Activated CD8-positive, alpha-beta T cell treated with anti-CD3 and anti-CD28 coated beads, Interleukin-2, amount 10 ng/mL, durations not matched to agents 7 days and 5 days (primary cell): Measurements from ENCODE around the gene NAA80. TPM values are rescaled to one million over a fixed set of nuclear protein-coding genes. Genes with fewer than 3 reads are reported as not detected.

Experiments
- ATAC-seq: fragments of 150-1000 bp; cut with Tn5 transposase; one replicate; pipeline ENCODE4 v1.10.0; 2021; ENCODE audit warnings: moderate library complexity
- CTCF ChIA-PET: fragments of 350-600 bp; sonication (Branson Sonifier 250); formaldehyde crosslinking; loops from one replicate; lab custom pipeline; 2021; ENCODE audit warnings: antibody characterized with exemption; lab: Charles Lee
- POLR2A ChIA-PET: fragments of 350-600 bp; sonication (Branson Sonifier 250); formaldehyde crosslinking; loops from one replicate; lab custom pipeline; 2021; ENCODE audit warnings: antibody characterized with exemption; lab: Charles Lee
- DNase-seq: peaks from one replicate; pipeline ENCODE4 v3.0.0-alpha.2; 2020
- H3K27ac Mint-ChIP-seq: one replicate; pipeline ENCODE4 v1.8.0; 2021; ENCODE audit warnings: mild to moderate bottlenecking, mixed read lengths
- H3K27me3 Mint-ChIP-seq: one replicate; pipeline ENCODE4 v1.8.0; 2021; ENCODE audit warnings: low read depth, mixed read lengths
- H3K36me3 Mint-ChIP-seq: one replicate; pipeline ENCODE4 v1.8.0; 2021; ENCODE audit warnings: low read depth, mixed read lengths
- H3K4me1 Mint-ChIP-seq: one replicate; pipeline ENCODE4 v1.8.0; 2021; ENCODE audit warnings: low read depth, mixed read lengths
- H3K4me3 Mint-ChIP-seq: one replicate; pipeline ENCODE4 v1.8.0; 2021; ENCODE audit warnings: mild to moderate bottlenecking, mixed read lengths
- H3K9me3 Mint-ChIP-seq: one replicate; pipeline ENCODE4 v1.8.0; 2022; ENCODE audit warnings: mixed read lengths; ENCODE audit not compliant: insufficient read depth
- total RNA-seq, 2 experiments: library from RNA; stranded (reverse); gene quantifications; one replicate each; pipeline ENCODE4 v1.2.3, GENCODE V29; 2021

NAA80 gene
- total RNA-seq, 2 experiments from 2014 or later = 26.8 to 28.5 TPM

DNA sequence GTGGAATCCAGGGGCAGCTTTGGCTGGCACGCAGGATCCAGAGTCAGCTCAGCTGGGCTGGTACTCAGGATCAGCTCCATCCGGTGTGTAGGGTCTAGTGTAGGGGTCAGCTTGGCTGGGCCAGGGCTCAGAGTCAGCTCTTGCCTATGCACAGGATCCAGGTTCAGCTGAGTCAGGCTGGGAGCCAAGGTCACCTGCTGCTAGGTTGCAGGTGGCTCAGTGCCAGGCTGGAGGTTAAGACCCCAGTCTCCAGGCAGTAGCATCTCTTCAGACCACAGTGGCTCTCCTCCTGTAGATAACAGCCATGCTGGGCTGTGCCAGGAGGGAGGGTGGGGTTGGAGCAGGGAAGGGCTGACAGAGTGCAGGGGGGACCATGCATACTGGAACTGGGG, 1.8 kb downstream of the NAA80 start:
- DNase-seq (no peak), ATAC-seq (no peak)
- Mint-ChIP-seq H3K4me3 (peak overlapping the region; percentile 97), H3K27ac (peak overlapping the region; percentile 99), H3K27me3 (no peaks in the 10 kb centered on the region), H3K9me3 (no peaks in the 10 kb centered on the region), H3K36me3 (peaks cover 2% of the 10 kb centered on the region), H3K4me1 (peaks cover 41% of the 10 kb centered on the region)
- CTCF ChIA-PET = interaction anchor here (1.2 to 1.4 kb wide), 2 partner anchors 23 to 25 kb away, joined by 3 read pairs; no protein-coding TSS in a partner anchor
- POLR2A ChIA-PET = interaction anchor here (0.5 to 3.5 kb wide), 2 partner anchors 18 to 40 kb away, joined by 4 to 27 read pairs; no protein-coding TSS in a partner anchor

DNA sequence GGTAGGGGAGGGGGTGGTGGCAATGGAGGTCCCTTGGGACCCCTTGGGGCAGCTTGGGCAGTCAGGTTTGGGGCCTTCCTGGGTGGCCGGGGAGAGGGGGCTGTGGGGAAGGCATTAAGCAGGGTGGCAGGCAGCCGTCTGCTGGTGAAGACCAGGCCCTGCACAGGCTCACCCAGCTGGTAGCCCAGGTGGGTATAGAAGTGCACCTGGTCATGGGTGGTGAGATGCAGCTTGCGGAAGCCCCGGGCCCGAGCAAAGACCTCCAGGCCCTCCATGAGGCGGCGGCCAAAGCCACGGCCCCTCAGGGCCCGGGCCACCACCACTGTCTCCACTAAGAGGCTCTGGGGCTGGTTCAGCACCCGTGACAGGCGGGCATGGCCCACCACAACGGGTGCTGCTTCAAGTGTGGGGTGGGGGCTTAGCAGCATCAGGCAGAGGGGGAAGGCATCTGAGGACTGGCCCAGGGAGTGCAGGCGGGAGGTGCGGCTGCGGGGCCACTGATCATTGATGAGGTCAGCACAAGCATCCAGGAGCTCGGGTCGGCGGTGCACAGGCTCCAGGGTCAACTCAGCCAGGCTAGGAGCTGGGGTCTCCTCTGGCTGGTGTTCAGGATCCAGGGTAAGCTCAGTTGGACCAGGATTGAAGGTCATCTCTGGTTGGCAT, 2.4 kb downstream of the NAA80 start:
- Mint-ChIP-seq H3K9me3 (no peaks in the 10 kb centered on the region), H3K36me3 (peaks cover 2% of the 10 kb centered on the region), H3K4me1 (peaks cover 42% of the 10 kb centered on the region)

DNA sequence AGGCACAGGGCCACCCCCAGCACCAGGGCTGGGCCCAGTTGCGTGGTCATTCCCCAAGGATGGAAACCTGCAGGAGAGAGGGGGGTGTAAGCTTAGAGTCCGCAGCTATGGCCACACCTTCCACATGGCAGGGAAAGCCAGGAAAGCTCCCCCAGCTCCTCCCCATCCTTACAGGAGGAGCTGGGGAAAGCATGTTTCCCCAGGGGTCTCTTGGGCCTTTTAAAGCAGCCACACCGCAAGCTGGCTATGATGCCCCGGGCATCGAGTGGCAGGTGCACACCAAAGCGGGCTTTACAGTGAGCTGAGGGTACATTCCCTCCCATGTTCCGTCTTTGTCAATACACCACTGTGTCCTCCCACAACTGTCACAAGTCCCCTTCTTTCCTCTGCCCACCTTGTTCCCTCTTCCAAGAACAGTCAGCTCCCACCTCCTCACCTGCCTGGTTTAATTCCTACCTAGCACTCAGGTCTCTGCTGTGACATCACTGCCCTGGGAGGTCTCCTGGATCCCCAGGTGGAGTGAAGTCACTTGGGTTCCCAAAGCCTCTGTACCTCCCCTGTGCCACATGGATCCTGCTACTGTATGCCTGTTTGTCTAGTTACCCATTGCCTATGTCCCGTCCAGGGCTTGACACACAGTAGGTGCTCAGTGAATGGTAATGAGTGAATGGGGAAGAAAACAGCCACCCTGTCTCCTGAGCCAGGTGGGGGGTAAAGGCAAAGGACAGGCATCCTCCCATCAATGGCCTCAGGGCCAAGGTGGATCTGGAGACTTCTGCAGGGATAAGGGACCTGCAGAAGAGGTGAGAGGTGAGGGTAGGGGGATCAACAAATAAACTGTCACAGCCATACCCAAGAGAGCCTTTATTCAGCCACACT, 3.4 kb downstream of the NAA80 start:
- ChIA-PET POLR2A (no interaction called here), CTCF (interaction anchor here (1.3 kb wide), 1 partner anchor 21 kb away, joined by 3 read pairs; no protein-coding TSS in a partner anchor)
- H3K9me3 Mint-ChIP-seq = no peaks in the 10 kb centered on the region
- peaks cover 7% of the 10 kb centered on the region for H3K36me3 Mint-ChIP-seq
- peaks cover 45% of the 10 kb centered on the region for H3K4me1 Mint-ChIP-seq
- DNase-seq (no peak), ATAC-seq (no peak)
- H3K27ac Mint-ChIP-seq = peak overlapping the region; percentile 1
- no peak overlapping the region for H3K4me3 Mint-ChIP-seq
- no peaks in the 10 kb centered on the region for H3K27me3 Mint-ChIP-seq

More for the DNA sequence above, 2.4 kb downstream of the NAA80 start:
- POLR2A ChIA-PET = interaction anchor here (3.5 kb wide), 1 partner anchor 40 kb away, joined by 27 read pairs; no protein-coding TSS in a partner anchor
- H3K27me3 Mint-ChIP-seq = no peaks in the 10 kb centered on the region
- H3K27ac Mint-ChIP-seq = peak overlapping the region; percentile 99
- no peak overlapping the region for H3K4me3 Mint-ChIP-seq
- CTCF ChIA-PET = interaction anchor here (1.4 kb wide), 1 partner anchor 25 kb away, joined by 3 read pairs; no protein-coding TSS in a partner anchor
- ATAC-seq = no peak
- no peak for DNase-seq

DNA sequence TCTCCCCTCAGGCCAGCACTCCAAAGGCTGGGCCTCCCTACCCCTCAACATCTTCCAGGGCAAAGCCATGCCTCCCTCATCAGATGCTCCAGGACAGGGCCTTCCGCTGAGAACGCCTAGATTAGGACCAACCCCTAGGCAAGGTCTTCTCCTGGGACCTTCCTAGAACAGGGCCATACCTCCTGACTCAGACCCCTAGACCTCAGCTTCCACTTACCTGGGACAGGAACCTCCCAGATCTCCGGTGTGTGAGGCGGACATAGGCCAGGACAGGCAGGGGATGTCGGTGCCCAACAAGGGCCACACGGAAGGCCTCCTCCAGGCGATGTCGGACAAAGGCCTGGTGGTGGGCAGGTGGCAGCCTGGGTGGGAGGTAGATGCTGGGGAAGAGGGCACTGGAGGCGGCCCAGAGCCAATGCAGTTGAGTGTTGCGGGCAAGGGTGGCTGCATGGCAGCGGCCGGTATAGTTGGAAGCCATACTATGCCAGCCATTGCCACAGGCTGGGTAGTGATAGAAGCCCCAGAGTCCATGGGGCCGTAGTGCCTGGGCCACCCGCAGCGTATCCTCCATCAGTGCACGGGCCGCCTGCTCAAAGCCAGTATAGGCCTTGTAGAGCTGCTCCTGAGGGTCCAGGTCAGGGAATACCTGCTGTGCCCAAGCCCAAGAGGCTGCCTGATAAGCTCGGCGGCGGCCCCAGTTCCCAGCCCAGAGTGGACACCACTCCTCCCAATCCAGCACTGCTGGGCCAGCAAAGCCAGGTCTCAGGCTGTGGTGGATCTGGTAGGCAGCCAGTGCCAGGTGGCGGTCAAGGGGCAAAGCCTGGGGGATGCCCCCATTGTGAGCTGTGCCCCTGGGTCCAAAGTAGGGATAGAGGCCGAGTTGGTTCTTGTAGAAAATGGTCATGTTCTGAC, 4.5 kb downstream of the NAA80 start:
- POLR2A ChIA-PET = no interaction called here
- H3K27ac Mint-ChIP-seq = peak overlapping the region; percentile 34

DNA sequence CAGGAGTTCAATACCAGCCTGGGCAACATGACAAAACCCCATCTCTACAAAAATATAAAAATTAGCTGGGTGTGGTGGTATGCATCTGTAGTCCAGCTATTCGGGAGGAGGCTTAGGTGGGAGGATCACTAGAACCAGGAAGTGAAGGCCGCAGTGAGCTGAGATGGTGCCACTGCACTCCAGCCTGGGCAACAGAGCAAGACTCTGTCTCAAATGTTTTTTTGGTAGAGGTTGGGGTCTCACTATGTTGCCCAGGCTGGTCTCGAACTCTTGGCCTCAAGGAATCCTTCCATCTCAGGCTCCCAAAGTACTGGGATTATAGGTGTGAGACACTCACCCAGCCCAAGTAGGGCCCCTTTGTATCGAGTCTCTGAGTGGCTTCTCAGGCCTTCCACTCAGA, 5.1 kb downstream of the NAA80 start:
- Mint-ChIP-seq H3K9me3 (no peaks in the 10 kb centered on the region), H3K27ac (peak overlapping the region; percentile 94), H3K27me3 (no peaks in the 10 kb centered on the region), H3K36me3 (peaks cover 7% of the 10 kb centered on the region), H3K4me3 (no peak overlapping the region), H3K4me1 (peaks cover 38% of the 10 kb centered on the region)
- CTCF ChIA-PET = interaction anchor here (1.1 kb wide), 2 partner anchors 30 to 34 kb away, joined by 3 to 4 read pairs; no protein-coding TSS in a partner anchor
- ATAC-seq (no peak), DNase-seq (no peak)
- POLR2A ChIA-PET = interaction anchor here (0.6 to 0.9 kb wide), 2 partner anchors 26 to 46 kb away, joined by 4 to 5 read pairs; partner anchors contain the start of gene RASSF1

More for the DNA sequence above, 4.5 kb downstream of the NAA80 start:
- Mint-ChIP-seq H3K27me3 (no peaks in the 10 kb centered on the region), H3K36me3 (peaks cover 7% of the 10 kb centered on the region), H3K4me3 (no peak overlapping the region), H3K9me3 (no peaks in the 10 kb centered on the region), H3K4me1 (peaks cover 40% of the 10 kb centered on the region)
- ATAC-seq = no peak
- CTCF ChIA-PET = interaction anchor here (1.1 to 1.3 kb wide), 3 partner anchors 20 to 35 kb away, joined by 3 to 4 read pairs (median 3); no protein-coding TSS in a partner anchor
- DNase-seq = no peak

- ChIA-PET POLR2A (interaction anchor here (0.6 to 1.8 kb wide), 7 partner anchors 25 to 89 kb away, joined by 3 to 5 read pairs (median 4); partner anchors contain the start of genes HYAL2 and RASSF1), CTCF (interaction anchor here (1.1 to 2.2 kb wide), 5 partner anchors 13 to 47 kb away, joined by 4 to 10 read pairs (median 7); no protein-coding TSS in a partner anchor)
- peak overlapping the region; percentile 94 for H3K27ac Mint-ChIP-seq
- H3K4me1 Mint-ChIP-seq = peaks cover 37% of the 10 kb centered on the region
- no peaks in the 10 kb centered on the region for H3K27me3 Mint-ChIP-seq
- DNase-seq (no peak), ATAC-seq (no peak)
- peaks cover 8% of the 10 kb centered on the region for H3K36me3 Mint-ChIP-seq
- no peaks in the 10 kb centered on the region for H3K9me3 Mint-ChIP-seq
- peak overlapping the region; percentile 88 for H3K4me3 Mint-ChIP-seq
Measured at GRCh38 chr3:50293079-50293801, 6.0 kb downstream of the NAA80 start.

DNA sequence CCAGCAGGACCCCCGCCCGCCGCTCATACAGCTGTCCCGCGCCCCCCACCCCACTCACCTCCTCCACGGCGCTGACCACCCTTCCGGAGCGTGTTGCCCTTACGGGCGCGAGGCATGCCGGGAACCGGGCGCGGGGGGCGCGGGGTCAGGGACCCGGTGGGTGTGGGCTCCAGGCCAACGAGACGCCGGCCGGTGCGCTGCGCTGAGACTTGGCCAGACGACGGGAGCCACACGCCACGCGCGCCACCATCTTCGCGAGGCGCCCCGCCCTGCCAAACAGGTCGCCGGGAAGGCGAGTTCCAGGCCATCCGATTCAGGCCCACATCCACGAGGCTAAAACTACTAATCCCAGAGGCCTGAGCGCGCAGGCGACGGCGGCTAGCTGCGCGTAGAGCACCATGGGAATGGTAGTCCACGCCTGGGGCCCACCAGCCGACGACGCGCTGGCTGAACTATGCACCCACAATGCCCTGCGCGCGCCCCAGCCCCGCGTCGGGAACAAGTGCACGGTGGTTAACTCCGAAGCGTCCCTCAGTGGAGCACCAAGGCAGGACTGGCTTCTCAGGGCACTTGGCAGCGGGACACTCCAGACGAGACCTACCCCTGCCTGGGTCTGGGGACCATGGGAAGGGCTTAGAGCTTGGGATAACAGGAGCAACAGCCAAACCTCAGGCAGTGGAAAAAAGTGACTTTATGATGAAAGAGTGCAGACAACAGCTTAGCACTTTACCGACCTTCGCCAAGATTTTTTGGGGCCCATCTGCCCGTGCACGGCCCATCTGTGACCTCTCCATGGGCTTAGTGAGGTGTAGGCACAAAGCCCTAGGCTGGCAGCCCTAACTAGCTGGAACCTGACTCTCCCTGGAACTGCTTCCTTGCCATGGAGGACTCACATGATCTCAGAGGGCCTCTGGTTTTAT, 6.8 kb downstream of the NAA80 start, which contains the start of gene IFRD2:
Gene IFRD2, minus strand, starts transcription at position 271 of the 920 bp plus-strand sequence. Its CDS starts 155 bp downstream, at position 116.
- Mint-ChIP-seq H3K4me3 (peak within 1 kb of the TSS; percentile 88), H3K9me3 (no peaks in the 10 kb centered on the region), H3K27me3 (no peaks in the 10 kb centered on the region), H3K27ac (peak within 1 kb of the TSS; percentile 94), H3K36me3 (peaks cover 11% of the 10 kb centered on the region), H3K4me1 (peaks cover 29% of the 10 kb centered on the region)
- ChIA-PET POLR2A (interaction anchor here (0.6 to 1.8 kb wide), 10 partner anchors 11 to 89 kb away, joined by 3 to 4 read pairs (median 3); partner anchors contain the start of gene HYAL2), CTCF (interaction anchor here (0.7 to 2.2 kb wide), 10 partner anchors 10 to 203 kb away, joined by 3 to 10 read pairs (median 7); partner anchors contain the start of gene RBM5)
- ATAC-seq (peak; percentile 99), DNase-seq (peak; percentile 98)

DNA sequence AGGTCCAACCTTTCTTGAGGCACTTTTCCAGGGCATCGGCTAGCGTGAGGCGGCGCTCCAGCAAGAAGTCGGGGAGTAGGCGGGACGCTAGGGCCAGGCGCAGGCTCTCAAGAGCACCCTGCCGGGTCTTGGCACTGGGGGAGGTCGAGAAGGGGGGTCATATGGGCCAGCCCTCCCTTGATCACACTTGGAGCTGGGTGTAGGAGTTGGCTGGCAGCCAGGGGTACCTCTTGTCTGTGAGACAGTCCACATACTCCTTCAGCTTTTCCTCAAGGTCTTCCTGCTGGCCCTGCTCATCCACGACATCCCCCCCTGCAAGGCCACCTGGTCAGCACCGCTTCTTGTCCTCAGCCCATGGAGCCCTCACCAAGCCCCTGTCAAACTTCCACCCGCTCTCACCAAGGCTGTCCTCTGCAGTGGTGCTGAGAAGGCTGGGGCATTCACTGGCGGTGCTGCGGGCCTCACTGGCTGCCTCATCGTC, 9.0 kb downstream of the NAA80 start:
- CTCF ChIA-PET = interaction anchor here (1.6 to 1.8 kb wide), 2 partner anchors 24 to 64 kb away, joined by 3 to 6 read pairs; no protein-coding TSS in a partner anchor
- Mint-ChIP-seq H3K4me1 (peaks cover 20% of the 10 kb centered on the region), H3K27me3 (no peaks in the 10 kb centered on the region), H3K36me3 (peaks cover 11% of the 10 kb centered on the region), H3K27ac (no peak overlapping the region), H3K9me3 (no peaks in the 10 kb centered on the region), H3K4me3 (peak overlapping the region; percentile 88)
- DNase-seq = no peak
- ATAC-seq = no peak
- POLR2A ChIA-PET = no interaction called here

DNA sequence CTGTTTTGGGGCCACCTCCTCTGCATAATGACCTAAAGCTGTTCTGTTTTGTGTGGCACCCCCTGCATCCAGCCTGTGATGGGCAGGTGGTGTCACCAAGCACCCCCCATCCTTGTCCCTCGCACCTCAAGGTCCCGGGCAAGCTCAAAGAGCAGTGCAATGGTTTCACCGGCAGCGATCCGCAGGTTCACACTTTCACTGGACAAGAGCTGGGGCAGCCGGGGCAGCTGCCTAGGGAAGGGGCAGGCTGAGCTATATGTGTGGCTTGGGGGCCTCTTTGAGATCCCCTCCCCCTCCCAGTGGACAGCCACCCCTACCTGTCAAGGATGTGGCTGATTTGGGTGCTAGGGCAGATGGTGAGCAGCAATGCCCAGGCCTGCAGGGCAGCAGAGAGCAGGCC, 10.1 kb downstream of the NAA80 start:
- DNase-seq (no peak), ATAC-seq (no peak)
- POLR2A ChIA-PET = interaction anchor here (1.4 to 2.3 kb wide), 2 partner anchors 10 kb away, joined by 3 to 8 read pairs; partner anchors contain the start of genes HYAL3 and NAA80
- H3K9me3 Mint-ChIP-seq = no peaks in the 10 kb centered on the region
- H3K27me3 Mint-ChIP-seq = no peaks in the 10 kb centered on the region
- H3K4me3 Mint-ChIP-seq = no peak overlapping the region
- H3K36me3 Mint-ChIP-seq = peaks cover 11% of the 10 kb centered on the region
- CTCF ChIA-PET = interaction anchor here (0.7 to 1.8 kb wide), 2 partner anchors 28 to 63 kb away, joined by 3 to 6 read pairs; no protein-coding TSS in a partner anchor
- H3K4me1 Mint-ChIP-seq = peaks cover 20% of the 10 kb centered on the region
- H3K27ac Mint-ChIP-seq = no peak overlapping the region
